Adrenal gland (tissue), 12 donors: ENCODE measurements around the gene SERGEF. TPM values are rescaled to one million over a fixed set of nuclear protein-coding genes. Genes with fewer than 3 reads are reported as not detected.

Source experiments
- DNase-seq, 7 donors: peaks; one replicate each; pipeline ENCODE4 v3.0.0-alpha.2; 2019 to 2020
- H3K27ac ChIP-seq, 5 donors: fragments of 200-600 bp; sonication (generic) in 4 of 5; 1 replicate in 3 of 5; 2 replicates in 2 of 5; pipeline versions ENCODE4 v1.5.1 to v1.8.0; 2016 to 2020; ENCODE audit warnings: mild to moderate bottlenecking in 1 of 5
- H3K27me3 ChIP-seq: fragments of 200-600 bp; 2 replicates; pipeline ENCODE4 v1.8.0; 2021
- H3K36me3 ChIP-seq, 2 donors: fragments of 200-600 bp; replicated peaks in 1 of 2; 1 replicate in 1 of 2; 2 replicates in 1 of 2; pipeline versions ENCODE4 v1.5.1 to v1.8.0; 2018 to 2022
- H3K4me1 ChIP-seq, 2 donors: fragments of 200-600 bp; replicated peaks in 1 of 2; 1 replicate in 1 of 2; 2 replicates in 1 of 2; pipeline versions ENCODE4 v1.5.1 to v1.8.0; 2018 to 2021
- H3K4me3 ChIP-seq, 4 donors: fragments of 200-600 bp; sonication (generic) in 3 of 4; one replicate each; pipeline ENCODE4 v1.5.1; 2016 to 2018
- H3K9me3 ChIP-seq, 3 donors: fragments of 200-600 bp; sonication (generic) in 1 of 3; replicated peaks in 1 of 3; 1 replicate in 2 of 3; 2 replicates in 1 of 3; pipeline versions ENCODE4 v1.5.1 to v1.8.0; 2016 to 2021
- POLR2A ChIP-seq, 2 donors: fragments of 450-650 bp; IDR thresholded peaks; one replicate each; pipeline ENCODE4 v1.6.1; 2017; ENCODE audit warnings: antibody characterized with exemption in 2 of 2, mild to moderate bottlenecking in 2 of 2, moderate library complexity in 1 of 2
- WGBS, 4 donors: extraction: QIAGEN DNeasy Blood & Tissue Kit in 2 of 4; methylation state at CpG; one replicate each; pipeline versions ENCODE4 v1.1.5 to v1.1.7; 2013 to 2017; 5-methylcytosine and 5-hydroxymethylcytosine counted together
- intact Hi-C, 2 donors: fragments of 100-400 bp; cut with DNase I; formaldehyde crosslinking; loops; one replicate each; pipeline versions ENCODE4 v1.14.1 to v1.15.0; 2022 to 2023
- polyA plus RNA-seq, 3 donors: library from polyadenylated mRNA; stranded (reverse); fragments of 200-250 nt in 2 of 3; fragments of 350-450 nt in 1 of 3; fragmentation: Illumina TruSeq in 1 of 3; extraction: RNeasy Lipid Tissue Mini Kit (QIAGEN cat#74804) in 1 of 3; gene quantifications; one replicate each; pipeline ENCODE4 v1.2.3, GENCODE V29; 2013 to 2014
- total RNA-seq, 9 donors: library from RNA; depleted of rRNA in 4 of 9; stranded (reverse); fragments of >200 nt in 4 of 9; fragments of 120-200 nt in 1 of 9; fragmentation: NEBNext Ultra II Directional in 1 of 9; extraction: Animal tissue kit (Norgen Biotek cat#: 25700) in 1 of 9; gene quantifications; one replicate each; pipeline versions ENCODE4 v1.1.0 to v1.2.4, GENCODE V29; 2013 to 2023
- TF ChIP-seq, protein P1 (sequence below), 6 experiments: fragments of 450-650 bp in 4 of 6; fragments of 200-600 bp in 2 of 6; sonication (generic) in 1 of 6; IDR thresholded peaks; 1 replicate in 5 of 6; 2 replicates in 1 of 6; pipeline versions ENCODE4 v1.5.1 to v1.8.0; 2016 to 2021; ENCODE audit warnings: antibody characterized with exemption in 6 of 6, mild to moderate bottlenecking in 2 of 6, moderate library complexity in 1 of 6
- donor health status: healthy with polysubstance abuse.
- donor health status: Bipolar disorder and iron deficiency.
- donor health status: DM: yes; HTN: yes; CAD: no.
- donor health status: DM: no; HTN: no; CAD: no.
- donor health status: DM: no; HTN: no; CAD: no.
- donor health status: DM: yes; HTN: yes; CAD: no.

Gene SERGEF
- total and polyA plus RNA-seq, 12 donors = 21.7 to 216 (median 38.4) TPM

GRCh38 chr11:17831228-17831627 is 181.6 kb downstream of the SERGEF start:
- Histone ChIP-seq H3K4me3 (no peak overlapping the region), H3K27ac (no peak overlapping the region), H3K4me1 (peaks cover 0 to 17% of the 10 kb centered on the region in 2 donors), H3K36me3 (no peaks in the 10 kb centered on the region), H3K9me3 (no peaks in the 10 kb centered on the region), H3K27me3 (no peaks in the 10 kb centered on the region)
- intact Hi-C loops = no loop called here
- WGBS, 4 donors = 92 to 100% (median 99%) methylated on average over 1 of the region's 1 CpG
- TF ChIP-seq POLR2A (IDR thresholded peaks at IDR 0.05) = no peak
- TF ChIP-seq, protein P1, sequence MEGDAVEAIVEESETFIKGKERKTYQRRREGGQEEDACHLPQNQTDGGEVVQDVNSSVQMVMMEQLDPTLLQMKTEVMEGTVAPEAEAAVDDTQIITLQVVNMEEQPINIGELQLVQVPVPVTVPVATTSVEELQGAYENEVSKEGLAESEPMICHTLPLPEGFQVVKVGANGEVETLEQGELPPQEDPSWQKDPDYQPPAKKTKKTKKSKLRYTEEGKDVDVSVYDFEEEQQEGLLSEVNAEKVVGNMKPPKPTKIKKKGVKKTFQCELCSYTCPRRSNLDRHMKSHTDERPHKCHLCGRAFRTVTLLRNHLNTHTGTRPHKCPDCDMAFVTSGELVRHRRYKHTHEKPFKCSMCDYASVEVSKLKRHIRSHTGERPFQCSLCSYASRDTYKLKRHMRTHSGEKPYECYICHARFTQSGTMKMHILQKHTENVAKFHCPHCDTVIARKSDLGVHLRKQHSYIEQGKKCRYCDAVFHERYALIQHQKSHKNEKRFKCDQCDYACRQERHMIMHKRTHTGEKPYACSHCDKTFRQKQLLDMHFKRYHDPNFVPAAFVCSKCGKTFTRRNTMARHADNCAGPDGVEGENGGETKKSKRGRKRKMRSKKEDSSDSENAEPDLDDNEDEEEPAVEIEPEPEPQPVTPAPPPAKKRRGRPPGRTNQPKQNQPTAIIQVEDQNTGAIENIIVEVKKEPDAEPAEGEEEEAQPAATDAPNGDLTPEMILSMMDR (IDR thresholded peaks at IDR 0.05) = no peak
- no peak for DNase-seq

GRCh38 chr11:17828311-17828751 is 184.5 kb downstream of the SERGEF start:
- DNase-seq = peak; percentile 36 to 77 (median 60)
- H3K4me3 ChIP-seq = no peak overlapping the region
- WGBS, 4 donors = 58 to 66% (median 64%) methylated on average over 8 to 9 of the region's 9 CpGs
- H3K27me3 ChIP-seq = no peaks in the 10 kb centered on the region
- no peaks in the 10 kb centered on the region for H3K36me3 ChIP-seq
- H3K4me1 ChIP-seq = peaks cover 0 to 17% of the 10 kb centered on the region in 2 donors
- H3K27ac ChIP-seq = peak overlapping the region in 1 of 5 donors; percentile 17
- no peak for TF ChIP-seq POLR2A (IDR thresholded peaks at IDR 0.05)
- TF ChIP-seq, protein P1 (IDR thresholded peaks at IDR 0.05) = no peak
- intact Hi-C loops = no loop called here
- H3K9me3 ChIP-seq = no peaks in the 10 kb centered on the region

DNA sequence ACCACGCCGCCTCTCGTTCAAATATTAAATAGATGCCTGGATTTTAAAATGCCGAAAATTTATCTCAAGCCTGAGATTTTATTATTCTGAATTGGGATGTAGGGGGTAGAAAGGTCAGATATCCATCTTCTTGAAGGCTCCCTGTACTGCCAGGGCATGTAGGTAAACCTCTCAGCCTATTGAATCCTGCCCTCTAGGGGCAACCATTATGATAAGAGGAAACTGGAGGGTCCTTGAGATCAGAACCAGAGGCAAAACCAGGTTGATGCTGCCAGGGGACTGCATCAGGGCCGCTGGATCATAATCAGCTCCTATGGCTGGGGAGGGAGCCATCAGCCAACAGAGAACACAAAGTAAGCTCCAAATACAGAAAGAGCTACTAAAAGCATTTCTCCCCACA is 185.8 kb downstream of the SERGEF start:
- intact Hi-C loops = no loop called here
- Histone ChIP-seq H3K4me1 (peaks cover 0 to 25% of the 10 kb centered on the region in 2 donors), H3K4me3 (no peak overlapping the region), H3K27ac (no peak overlapping the region), H3K27me3 (no peaks in the 10 kb centered on the region), H3K9me3 (no peaks in the 10 kb centered on the region), H3K36me3 (no peaks in the 10 kb centered on the region)
- WGBS, 4 donors = 91 to 95% (median 94%) methylated on average over 5 of the region's 5 CpGs
- DNase-seq = no peak
- TF ChIP-seq, protein P1 (IDR thresholded peaks at IDR 0.05) = no peak
- no peak for TF ChIP-seq POLR2A (IDR thresholded peaks at IDR 0.05)

GRCh38 chr11:17822401-17822781 is 190.5 kb downstream of the SERGEF start:
- no peak overlapping the region for H3K27ac ChIP-seq
- peaks cover 0 to 12% of the 10 kb centered on the region in 2 donors for H3K4me1 ChIP-seq
- intact Hi-C loops = no loop called here
- WGBS, 4 donors = 71 to 87% (median 77%) methylated on average over 5 of the region's 5 CpGs
- no peak overlapping the region for H3K4me3 ChIP-seq
- H3K9me3 ChIP-seq = no peaks in the 10 kb centered on the region
- TF ChIP-seq, protein P1 (IDR thresholded peaks at IDR 0.05) = no peak
- TF ChIP-seq POLR2A (IDR thresholded peaks at IDR 0.05) = no peak
- H3K36me3 ChIP-seq = no peaks in the 10 kb centered on the region
- H3K27me3 ChIP-seq = no peaks in the 10 kb centered on the region
- DNase-seq = no peak
